ENCODE results near the gene FBXO47. TPM values are rescaled to one million over a fixed set of nuclear protein-coding genes. Genes with fewer than 3 reads are reported as not detected.

The FBXO47 gene
- polyA plus RNA-seq, 3 donors, result not detected

DNA sequence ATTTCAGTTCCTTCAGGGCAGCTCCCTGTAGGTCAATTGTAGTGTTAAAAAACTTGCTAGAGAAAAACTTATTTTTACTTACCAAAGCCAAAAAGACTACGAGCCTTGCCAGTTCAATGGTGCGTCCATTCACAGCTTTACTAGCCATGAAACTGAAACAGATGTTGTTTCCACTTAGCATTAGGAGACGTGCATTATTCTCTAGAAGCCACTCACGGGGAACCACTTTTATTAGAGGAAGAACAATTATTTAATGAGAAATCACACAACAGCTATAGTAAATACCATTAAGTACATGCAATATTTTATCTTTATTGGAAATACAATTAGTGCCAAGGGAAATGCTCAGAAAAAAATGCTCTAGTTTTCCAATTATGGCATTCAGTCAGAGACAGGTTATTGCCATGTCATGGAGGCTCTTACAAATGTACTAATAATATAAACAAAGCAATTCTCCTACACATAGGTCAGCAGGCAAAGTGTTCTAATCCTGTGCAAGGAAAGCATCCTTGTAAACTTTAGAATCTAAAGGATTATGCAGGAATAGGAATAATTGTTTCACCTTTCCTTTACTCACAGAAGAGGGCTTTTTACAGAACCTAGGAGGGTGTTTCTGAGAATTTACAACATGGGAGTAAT, 24.4 kb downstream of the FBXO47 start:
- no peak overlapping the region for H3K27ac Mint-ChIP-seq
- Histone ChIP-seq H2AFZ (ENCODE audit: insufficient read depth, low read depth, low read length, poor library complexity, severe bottlenecking) (no peak overlapping the region), H3K9me3 (replicated peaks in 1 of 2; ENCODE audit: control insufficient read depth in 1 of 2, insufficient read depth in 1 of 2, low read length in 2 of 2) (no peaks in the 10 kb centered on the region), H4K20me1 (ENCODE audit: insufficient read depth, low read length) (no peaks in the 10 kb centered on the region), H3K27ac (ENCODE audit: low read depth in 1 of 2, low read length in 2 of 2) (no peak overlapping the region), H3K36me3 (replicated peaks in 1 of 2; ENCODE audit: control insufficient read depth in 1 of 2, insufficient read depth in 2 of 2, low read length in 2 of 2) (no peaks in the 10 kb centered on the region), H3K27me3 (ENCODE audit: control insufficient read depth in 2 of 2, insufficient read depth in 2 of 2, low read length in 2 of 2) (no peaks in the 10 kb centered on the region), H3K4me3 (replicated peaks in 1 of 3; ENCODE audit: low read depth in 2 of 3, low read length in 3 of 3) (no peak overlapping the region), H3K9ac (ENCODE audit: insufficient read depth, low read length, poor library complexity, severe bottlenecking) (no peak overlapping the region), H3K4me1 (ENCODE audit: control insufficient read depth in 1 of 2, insufficient read depth in 2 of 2, low read length in 2 of 2) (no peaks in the 10 kb centered on the region), H3K4me2 (replicated peaks; ENCODE audit: extremely low read depth, low read length, poor library complexity, severe bottlenecking) (no peak overlapping the region), H3K79me2 (ENCODE audit: insufficient read depth, low read length) (no peaks in the 10 kb centered on the region)
- DNase-seq, result no peak
- no peak overlapping the region for H3K4me3 Mint-ChIP-seq
- TF ChIP-seq, protein P1, sequence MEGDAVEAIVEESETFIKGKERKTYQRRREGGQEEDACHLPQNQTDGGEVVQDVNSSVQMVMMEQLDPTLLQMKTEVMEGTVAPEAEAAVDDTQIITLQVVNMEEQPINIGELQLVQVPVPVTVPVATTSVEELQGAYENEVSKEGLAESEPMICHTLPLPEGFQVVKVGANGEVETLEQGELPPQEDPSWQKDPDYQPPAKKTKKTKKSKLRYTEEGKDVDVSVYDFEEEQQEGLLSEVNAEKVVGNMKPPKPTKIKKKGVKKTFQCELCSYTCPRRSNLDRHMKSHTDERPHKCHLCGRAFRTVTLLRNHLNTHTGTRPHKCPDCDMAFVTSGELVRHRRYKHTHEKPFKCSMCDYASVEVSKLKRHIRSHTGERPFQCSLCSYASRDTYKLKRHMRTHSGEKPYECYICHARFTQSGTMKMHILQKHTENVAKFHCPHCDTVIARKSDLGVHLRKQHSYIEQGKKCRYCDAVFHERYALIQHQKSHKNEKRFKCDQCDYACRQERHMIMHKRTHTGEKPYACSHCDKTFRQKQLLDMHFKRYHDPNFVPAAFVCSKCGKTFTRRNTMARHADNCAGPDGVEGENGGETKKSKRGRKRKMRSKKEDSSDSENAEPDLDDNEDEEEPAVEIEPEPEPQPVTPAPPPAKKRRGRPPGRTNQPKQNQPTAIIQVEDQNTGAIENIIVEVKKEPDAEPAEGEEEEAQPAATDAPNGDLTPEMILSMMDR (IDR thresholded peaks at IDR 0.05), result no peak
- no CpG with 5 or more reads among the region's 4 CpGs for whole genome bisulfite sequencing (ENCODE audit: insufficient coverage)
- no peaks in the 10 kb centered on the region for H3K36me3 Mint-ChIP-seq
- H3K9me3 Mint-ChIP-seq, result peaks cover 0 to 4% (median 0%) of the 10 kb centered on the region in 7 donors
- intact Hi-C loops (cut with micrococcal nuclease), result no loop called here
- peaks cover 13% of the 10 kb centered on the region for H3K4me1 Mint-ChIP-seq
- H3K27me3 Mint-ChIP-seq (ENCODE audit: low read depth in 3 of 3), result peaks cover 0 to 2% (median under 1%) of the 10 kb centered on the region in 3 donors

GRCh38 chr17:38940404-38940803, 26.8 kb downstream of the FBXO47 start:
- Mint-ChIP-seq H3K9me3 (peaks cover 0 to 3% (median 0%) of the 10 kb centered on the region in 7 donors), H3K4me3 (no peak overlapping the region), H3K27ac (no peak overlapping the region), H3K36me3 (no peaks in the 10 kb centered on the region), H3K27me3 (ENCODE audit: low read depth in 3 of 3) (peaks cover 8 to 14% (median 9%) of the 10 kb centered on the region in 3 donors), H3K4me1 (peaks cover 13% of the 10 kb centered on the region)
- Histone ChIP-seq H2AFZ (ENCODE audit: insufficient read depth, low read depth, low read length, poor library complexity, severe bottlenecking) (no peak overlapping the region), H3K9me3 (replicated peaks in 1 of 2; ENCODE audit: control insufficient read depth in 1 of 2, insufficient read depth in 1 of 2, low read length in 2 of 2) (no peaks in the 10 kb centered on the region), H3K27ac (ENCODE audit: low read depth in 1 of 2, low read length in 2 of 2) (no peak overlapping the region), H3K4me1 (ENCODE audit: control insufficient read depth in 1 of 2, insufficient read depth in 2 of 2, low read length in 2 of 2) (no peaks in the 10 kb centered on the region), H4K20me1 (ENCODE audit: insufficient read depth, low read length) (no peaks in the 10 kb centered on the region), H3K36me3 (replicated peaks in 1 of 2; ENCODE audit: control insufficient read depth in 1 of 2, insufficient read depth in 2 of 2, low read length in 2 of 2) (no peaks in the 10 kb centered on the region), H3K79me2 (ENCODE audit: insufficient read depth, low read length) (no peaks in the 10 kb centered on the region), H3K27me3 (ENCODE audit: control insufficient read depth in 2 of 2, insufficient read depth in 2 of 2, low read length in 2 of 2) (peaks cover 8 to 13% of the 10 kb centered on the region in 2 donors), H3K4me2 (replicated peaks; ENCODE audit: extremely low read depth, low read length, poor library complexity, severe bottlenecking) (no peak overlapping the region), H3K4me3 (replicated peaks in 1 of 3; ENCODE audit: low read depth in 2 of 3, low read length in 3 of 3) (no peak overlapping the region), H3K9ac (ENCODE audit: insufficient read depth, low read length, poor library complexity, severe bottlenecking) (no peak overlapping the region)
- 100% methylated on average over 1 of the region's 1 CpG for WGBS (ENCODE audit: insufficient coverage)
- DNase-seq, result no peak
- intact Hi-C loops (cut with micrococcal nuclease), result no loop called here
- TF ChIP-seq, protein P1 (IDR thresholded peaks at IDR 0.05), result no peak

All from CD14-positive monocyte (primary cell).